ENCODE results near the gene ZCCHC7. TPM values are rescaled to one million over a fixed set of nuclear protein-coding genes. Genes with fewer than 3 reads are reported as not detected.

The ZCCHC7 gene
- total and polyA plus RNA-seq, 2 of the 8 experiments (the other 6 are each of a cell fraction or from before 2014, with no cell fraction given) = 12.2 to 27.5 TPM

- FAIRE-seq = no peak
- POLR2A ChIA-PET (ENCODE audit: partially characterized antibody) = interaction anchor here (1.1 kb wide), 1 partner anchor 13 kb away, joined by 4 read pairs; no protein-coding TSS in a partner anchor
- Histone ChIP-seq H3K9ac (replicated peaks in 1 of 4; ENCODE audit: extremely low read depth in 1 of 4, low read depth in 3 of 4, low read length in 3 of 4) (no peak overlapping the region), H2BK15ac (ENCODE audit: low read length) (no peak overlapping the region), H3K23me2 (ENCODE audit: low read depth, low read length) (no peaks in the 10 kb centered on the region), H3K4me2 (ENCODE audit: insufficient read depth in 1 of 2, low read depth in 2 of 2, low read length in 2 of 2) (no peak overlapping the region), H3K56ac (replicated peaks; ENCODE audit: insufficient read length, low read depth, low read length) (no peak overlapping the region), H3K36me3 (ENCODE audit: control insufficient read depth in 2 of 4, insufficient read depth in 4 of 4, low read length in 3 of 4) (no peaks in the 10 kb centered on the region), H4K5ac (ENCODE audit: insufficient read length, low read depth, low read length) (no peak overlapping the region), H2BK5ac (ENCODE audit: low read depth, low read length) (no peak overlapping the region), H3K4ac (replicated peaks; ENCODE audit: insufficient read length, low read depth, low read length) (no peak overlapping the region), H3K4me1 (replicated peaks in 1 of 4; ENCODE audit: control insufficient read depth in 3 of 4, insufficient read depth in 4 of 4, low read length in 3 of 4) (no peaks in the 10 kb centered on the region; a peak in 1 of 7 replicates), H2BK20ac (ENCODE audit: low read length) (no peak overlapping the region), H3K79me1 (ENCODE audit: low read depth, low read length) (no peaks in the 10 kb centered on the region; the same call in 1 of the 2 replicates), H3K27ac (ENCODE audit: low read depth, low read length) (no peak overlapping the region), H4K8ac (ENCODE audit: extremely low read depth, insufficient read depth, low read length) (no peak overlapping the region), H2BK120ac (replicated peaks; ENCODE audit: low read depth, low read length) (no peak overlapping the region), H2BK12ac (ENCODE audit: low read depth, low read length) (no peak overlapping the region), H3K18ac (ENCODE audit: extremely low read depth, low read length) (no peak overlapping the region), H2AK5ac (ENCODE audit: low read depth, low read length) (no peak overlapping the region), H4K91ac (replicated peaks; ENCODE audit: insufficient read length, low read length) (no peak overlapping the region), H3K79me2 (ENCODE audit: control insufficient read depth in 1 of 2, insufficient read depth in 2 of 2, low read length in 2 of 2) (peaks cover 0 to 11% of the 10 kb centered on the region in 2 experiments; a peak in 2 of 4 replicates), H3K27me3 (replicated peaks in 1 of 4; ENCODE audit: control insufficient read depth in 3 of 4, extremely low read depth in 1 of 4, insufficient read depth in 3 of 4, low read length in 3 of 4) (no peaks in the 10 kb centered on the region), H4K20me1 (replicated peaks in 1 of 2; ENCODE audit: control insufficient read depth in 1 of 2, insufficient read depth in 2 of 2, low read length in 2 of 2) (no peaks in the 10 kb centered on the region), H3K4me3 (ENCODE audit: extremely low read depth in 1 of 4, insufficient read depth in 2 of 4, low read depth in 3 of 4, low read length in 4 of 4) (no peak overlapping the region), H3K9me3 (ENCODE audit: insufficient read depth in 2 of 2, low read depth in 1 of 2, low read length in 1 of 2) (no peaks in the 10 kb centered on the region; a peak in 1 of 4 replicates), H3K23ac (ENCODE audit: insufficient read length) (no peak overlapping the region), H2AFZ (ENCODE audit: low read length) (no peak overlapping the region), H3K14ac (ENCODE audit: insufficient read length) (no peak overlapping the region)
- CTCF ChIA-PET (ENCODE audit: partially characterized antibody) = no interaction called here
- 64% methylated on average over 2 of the region's 2 CpGs; no CpG with 5 or more reads in 1 of the 2 experiments for WGBS, 2 experiments (ENCODE audit: extremely low coverage in 1 of 2, insufficient coverage in 1 of 2, insufficient read length in 1 of 2, insufficient replicate concordance in 2 of 2, low coverage in 1 of 2, low lambda C conversion rate in 2 of 2, missing lambda C conversion rate in 1 of 2)
- DNase-seq (ENCODE audit: low read depth in 1 of 2, low spot score in 2 of 2) = no peak
- TF ChIP-seq GABPA (IDR thresholded peaks at IDR 0.05; ENCODE audit: borderline replicate concordance, insufficient read depth, low read length) (no peak), SUZ12 (IDR thresholded peaks at IDR 0.05; ENCODE audit: low read length) (no peak), YY1 (IDR thresholded peaks at IDR 0.05; ENCODE audit: low read depth, low read length) (no peak), NANOG (IDR thresholded peaks at IDR 0.05; ENCODE audit: insufficient read depth, low read depth, low read length, poor library complexity, severe bottlenecking) (no peak), EZH2 (IDR thresholded peaks at IDR 0.05; ENCODE audit: low read depth, low read length, severe bottlenecking) (no peak), USF2 (IDR thresholded peaks at IDR 0.05; ENCODE audit: low read length) (no peak), TBP (IDR thresholded peaks at IDR 0.05; ENCODE audit: low read depth, low read length) (no peak), FOSL1 (IDR thresholded peaks at IDR 0.05; ENCODE audit: insufficient read depth, low read depth, low read length) (no peak)
These were observed 26.0 kb downstream of the ZCCHC7 start for GRCh38 chr9:37146410-37146809.
